ENCODE measurements around the gene COL23A1. TPM values are rescaled to one million over a fixed set of nuclear protein-coding genes. Genes with fewer than 3 reads are reported as not detected.

COL23A1 gene
- total and polyA plus RNA-seq, 2 donors (not counting 1 experiment from before 2014, with no cell fraction given), result 0.20 TPM; not detected in 1

DNA sequence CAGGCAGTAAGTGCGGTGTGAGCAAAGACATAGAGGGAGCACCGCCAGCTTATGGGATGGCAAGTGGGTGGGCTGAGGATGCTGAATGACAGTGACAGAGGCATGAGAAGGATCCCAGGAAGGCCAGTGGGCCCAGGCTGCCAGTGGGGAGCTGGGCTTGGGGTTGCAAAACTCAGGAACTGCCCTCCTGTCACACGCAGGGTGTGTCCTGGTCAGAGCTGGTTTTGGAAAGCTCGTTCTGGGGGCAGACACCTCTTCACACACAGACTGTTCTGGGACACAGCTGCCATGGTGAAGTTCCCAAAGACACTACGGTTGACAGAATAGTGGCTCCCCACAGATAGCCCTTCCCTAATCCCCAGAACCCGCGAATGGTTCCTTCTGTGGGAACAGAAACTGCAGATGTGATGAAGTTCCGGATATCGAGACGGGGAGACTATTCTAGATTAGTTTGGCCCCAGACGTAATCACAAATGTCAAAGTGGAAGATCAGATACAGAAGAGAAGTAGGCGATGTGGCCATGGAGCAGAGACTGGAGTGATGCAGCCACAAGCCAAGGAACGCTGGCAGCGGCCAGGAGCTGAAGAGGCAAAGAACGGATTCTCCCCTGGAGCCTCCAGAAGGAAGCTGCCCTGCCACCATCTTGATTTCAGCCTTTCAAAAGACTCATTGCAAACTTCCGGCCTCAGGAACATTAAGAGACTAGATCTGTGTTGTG lies 159.0 kb downstream of the COL23A1 start:
- H3K9ac ChIP-seq (ENCODE audit: low read length), result no peak overlapping the region
- no peak for ATAC-seq (ENCODE audit: low read depth)
- Mint-ChIP-seq H3K27ac (no peak overlapping the region), H3K27me3 (peaks cover 15% of the 10 kb centered on the region), H3K4me3 (no peak overlapping the region), H3K4me1 (no peaks in the 10 kb centered on the region), H3K9me3 (ENCODE audit: insufficient read depth) (no peaks in the 10 kb centered on the region)
- H3K9me3 ChIP-seq (ENCODE audit: control extremely low read depth in 1 of 3, control insufficient read depth in 2 of 3, insufficient read depth in 1 of 3, low read length in 2 of 3), result no peaks in the 10 kb centered on the region
- WGBS (ENCODE audit: insufficient coverage), result 97% methylated on average over 14 of the region's 16 CpGs
- DNase-seq, result no peak
- no peaks in the 10 kb centered on the region for H3K4me1 ChIP-seq (ENCODE audit: control insufficient read depth in 2 of 2, insufficient read depth in 2 of 2, low read length in 2 of 2)
- H3K27ac ChIP-seq (ENCODE audit: low read length in 2 of 2), result no peak overlapping the region
- TF ChIP-seq, protein P1, sequence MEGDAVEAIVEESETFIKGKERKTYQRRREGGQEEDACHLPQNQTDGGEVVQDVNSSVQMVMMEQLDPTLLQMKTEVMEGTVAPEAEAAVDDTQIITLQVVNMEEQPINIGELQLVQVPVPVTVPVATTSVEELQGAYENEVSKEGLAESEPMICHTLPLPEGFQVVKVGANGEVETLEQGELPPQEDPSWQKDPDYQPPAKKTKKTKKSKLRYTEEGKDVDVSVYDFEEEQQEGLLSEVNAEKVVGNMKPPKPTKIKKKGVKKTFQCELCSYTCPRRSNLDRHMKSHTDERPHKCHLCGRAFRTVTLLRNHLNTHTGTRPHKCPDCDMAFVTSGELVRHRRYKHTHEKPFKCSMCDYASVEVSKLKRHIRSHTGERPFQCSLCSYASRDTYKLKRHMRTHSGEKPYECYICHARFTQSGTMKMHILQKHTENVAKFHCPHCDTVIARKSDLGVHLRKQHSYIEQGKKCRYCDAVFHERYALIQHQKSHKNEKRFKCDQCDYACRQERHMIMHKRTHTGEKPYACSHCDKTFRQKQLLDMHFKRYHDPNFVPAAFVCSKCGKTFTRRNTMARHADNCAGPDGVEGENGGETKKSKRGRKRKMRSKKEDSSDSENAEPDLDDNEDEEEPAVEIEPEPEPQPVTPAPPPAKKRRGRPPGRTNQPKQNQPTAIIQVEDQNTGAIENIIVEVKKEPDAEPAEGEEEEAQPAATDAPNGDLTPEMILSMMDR (IDR thresholded peaks at IDR 0.05), result no peak
- no peak for TF ChIP-seq EZH2 (IDR thresholded peaks at IDR 0.05; ENCODE audit: borderline replicate concordance, insufficient read depth, low read depth, low read length, poor library complexity, severe bottlenecking)
- POLR2A ChIA-PET, result no interaction called here
- H3K4me2 ChIP-seq (replicated peaks; ENCODE audit: low read depth, low read length, poor library complexity, severe bottlenecking), result no peak overlapping the region
- H3K27me3 ChIP-seq (replicated peaks in 1 of 4; ENCODE audit: control extremely low read depth in 1 of 4, control insufficient read depth in 3 of 4, insufficient read depth in 4 of 4, low read length in 3 of 4), result no peaks in the 10 kb centered on the region
- H3K36me3 ChIP-seq (replicated peaks in 1 of 2; ENCODE audit: control extremely low read depth in 1 of 2, control insufficient read depth in 1 of 2, extremely low read depth in 1 of 2, insufficient read depth in 2 of 2, low read length in 1 of 2), result no peaks in the 10 kb centered on the region
- H4K20me1 ChIP-seq (ENCODE audit: control insufficient read depth, insufficient read depth, low read length, poor library complexity, severe bottlenecking), result no peaks in the 10 kb centered on the region
- no peak overlapping the region for H3K4me3 ChIP-seq (ENCODE audit: control extremely low read depth in 1 of 5, extremely low read depth in 1 of 5, insufficient read depth in 1 of 5, low read depth in 2 of 5, low read length in 4 of 5)
- H2AFZ ChIP-seq (ENCODE audit: insufficient read depth, low read depth, low read length, poor library complexity, severe bottlenecking), result no peak overlapping the region
- intact Hi-C loops (cut with micrococcal nuclease), result no loop called here
- H3K79me2 ChIP-seq (ENCODE audit: control insufficient read depth, insufficient read depth, low read length), result no peaks in the 10 kb centered on the region
- CTCF ChIA-PET, result no interaction called here

DNA sequence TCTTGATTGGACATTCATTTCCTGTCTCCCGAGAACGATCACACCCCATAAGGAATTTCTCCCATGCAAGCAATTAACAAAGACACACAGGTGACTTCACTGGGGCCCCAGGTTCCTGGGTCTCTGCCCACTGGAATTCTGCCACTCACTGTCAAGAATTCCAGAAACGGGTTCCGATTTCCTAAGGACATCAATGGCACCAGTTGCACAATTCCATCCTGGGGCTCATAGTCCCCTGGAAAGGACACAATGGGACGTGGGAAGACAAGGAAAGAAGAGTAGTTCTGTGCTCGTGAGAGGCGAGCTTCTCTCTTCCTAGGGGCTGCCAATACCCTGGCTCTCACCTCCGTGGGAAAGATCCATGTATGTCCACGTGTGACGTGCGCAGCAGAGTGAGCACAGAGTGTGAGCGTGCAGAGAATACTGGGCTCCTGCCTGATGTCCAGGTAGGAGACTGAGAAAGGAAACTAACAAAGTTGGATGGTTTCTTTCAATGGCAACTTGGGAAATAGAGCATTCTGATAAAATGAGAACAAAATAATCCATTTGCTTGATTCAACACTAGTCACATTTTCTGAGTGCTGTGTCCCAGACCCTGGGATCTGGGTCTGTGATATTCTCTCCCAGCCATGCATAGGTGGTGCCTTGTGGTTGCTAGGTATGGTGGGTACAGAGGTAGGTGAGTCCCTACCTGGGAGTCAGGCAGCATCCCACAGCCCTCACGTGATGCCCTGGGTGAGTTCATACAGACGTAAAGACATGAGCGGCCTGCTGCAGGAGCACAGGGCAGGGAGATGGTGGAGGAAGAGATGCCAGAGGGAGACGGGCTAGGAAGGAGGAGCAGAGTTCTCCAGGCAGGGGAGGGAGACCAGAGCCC lies 159.8 kb downstream of the COL23A1 start:
- Histone ChIP-seq H3K9me3 (ENCODE audit: control extremely low read depth in 1 of 3, control insufficient read depth in 2 of 3, insufficient read depth in 1 of 3, low read length in 2 of 3) (no peaks in the 10 kb centered on the region), H3K4me2 (replicated peaks; ENCODE audit: low read depth, low read length, poor library complexity, severe bottlenecking) (no peak overlapping the region), H3K36me3 (replicated peaks in 1 of 2; ENCODE audit: control extremely low read depth in 1 of 2, control insufficient read depth in 1 of 2, extremely low read depth in 1 of 2, insufficient read depth in 2 of 2, low read length in 1 of 2) (no peaks in the 10 kb centered on the region), H3K27me3 (replicated peaks in 1 of 4; ENCODE audit: control extremely low read depth in 1 of 4, control insufficient read depth in 3 of 4, insufficient read depth in 4 of 4, low read length in 3 of 4) (no peaks in the 10 kb centered on the region), H3K4me1 (ENCODE audit: control insufficient read depth in 2 of 2, insufficient read depth in 2 of 2, low read length in 2 of 2) (no peaks in the 10 kb centered on the region), H2AFZ (ENCODE audit: insufficient read depth, low read depth, low read length, poor library complexity, severe bottlenecking) (no peak overlapping the region), H3K79me2 (ENCODE audit: control insufficient read depth, insufficient read depth, low read length) (no peaks in the 10 kb centered on the region), H3K9ac (ENCODE audit: low read length) (no peak overlapping the region), H4K20me1 (ENCODE audit: control insufficient read depth, insufficient read depth, low read length, poor library complexity, severe bottlenecking) (no peaks in the 10 kb centered on the region), H3K27ac (ENCODE audit: low read length in 2 of 2) (no peak overlapping the region), H3K4me3 (ENCODE audit: control extremely low read depth in 1 of 5, extremely low read depth in 1 of 5, insufficient read depth in 1 of 5, low read depth in 2 of 5, low read length in 4 of 5) (no peak overlapping the region)
- no peak overlapping the region for H3K27ac Mint-ChIP-seq
- no peaks in the 10 kb centered on the region for H3K4me1 Mint-ChIP-seq
- H3K4me3 Mint-ChIP-seq, result no peak overlapping the region
- CTCF ChIA-PET, result no interaction called here
- ATAC-seq (ENCODE audit: low read depth) (no peak), DNase-seq (no peak)
- intact Hi-C loops (cut with micrococcal nuclease), result no loop called here
- POLR2A ChIA-PET, result no interaction called here
- H3K27me3 Mint-ChIP-seq, result peaks cover 11% of the 10 kb centered on the region
- TF ChIP-seq, protein P1 (IDR thresholded peaks at IDR 0.05), result no peak
- TF ChIP-seq EZH2 (IDR thresholded peaks at IDR 0.05; ENCODE audit: borderline replicate concordance, insufficient read depth, low read depth, low read length, poor library complexity, severe bottlenecking), result no peak
- H3K9me3 Mint-ChIP-seq (ENCODE audit: insufficient read depth), result no peaks in the 10 kb centered on the region
- WGBS (ENCODE audit: insufficient coverage), result 94% methylated on average over 16 of the region's 16 CpGs

All from B cell (primary cell).